Smooth muscle cell (in vitro differentiated cells): ENCODE data around the gene TEX29. TPM values are rescaled to one million over a fixed set of nuclear protein-coding genes. Genes with fewer than 3 reads are reported as not detected.

Source experiments
- DNase-seq: peaks from one replicate; lab custom pipeline; 2025; ENCODE audit not compliant: unreplicated experiment; lab: John Stamatoyannopoulos, UW
- H2AFZ ChIP-seq: fragments of 200-600 bp; sonication (generic); 2 replicates; pipeline ENCODE4 v1.6.0; 2016; ENCODE audit warnings: antibody characterized with exemption, low read depth, mild to moderate bottlenecking
- H3F3A ChIP-seq: fragments of 200-600 bp; sonication (generic); 2 replicates; pipeline ENCODE4 v1.6.0; 2017; ENCODE audit warnings: antibody characterized with exemption, low read depth
- H3K27ac ChIP-seq: fragments of 200-600 bp; sonication (generic); 2 replicates; pipeline ENCODE4 v1.5.1; 2016; ENCODE audit warnings: low read depth, mild to moderate bottlenecking
- H3K27me3 ChIP-seq: fragments of 200-600 bp; sonication (generic); 2 replicates; pipeline ENCODE4 v1.6.1; 2016; ENCODE audit warnings: low read depth, mild to moderate bottlenecking
- H3K36me3 ChIP-seq: fragments of 200-600 bp; sonication (generic); 2 replicates; pipeline ENCODE4 v1.5.1; 2016; ENCODE audit warnings: low read depth
- H3K4me1 ChIP-seq: fragments of 200-600 bp; sonication (generic); 2 replicates; pipeline ENCODE4 v1.5.1; 2016; ENCODE audit warnings: low read depth
- H3K4me2 ChIP-seq: fragments of 200-600 bp; sonication (generic); 2 replicates; pipeline ENCODE4 v1.6.0; 2016; ENCODE audit warnings: mild to moderate bottlenecking
- H3K4me3 ChIP-seq: fragments of 200-600 bp; sonication (generic); 2 replicates; pipeline ENCODE4 v1.5.1; 2016; ENCODE audit warnings: mild to moderate bottlenecking
- H3K79me2 ChIP-seq: fragments of 200-600 bp; sonication (generic); 2 replicates; pipeline ENCODE4 v1.6.0; 2016; ENCODE audit warnings: low read depth, mild to moderate bottlenecking
- H3K9ac ChIP-seq: fragments of 200-600 bp; sonication (generic); 2 replicates; pipeline ENCODE4 v1.6.0; 2016; ENCODE audit warnings: low read depth
- H3K9me3 ChIP-seq: fragments of 200-600 bp; sonication (generic); replicated peaks from 2 replicates; pipeline ENCODE4 v1.5.1; 2016; ENCODE audit warnings: low read depth
- H4K20me1 ChIP-seq: fragments of 200-600 bp; sonication (generic); 2 replicates; pipeline ENCODE4 v1.6.0; 2016; ENCODE audit warnings: low read depth
- WGBS: methylation state at CpG from one replicate; pipeline ENCODE4 v1.1.7; 2016; ENCODE audit warnings: low lambda C conversion rate; 5-methylcytosine and 5-hydroxymethylcytosine counted together
- polyA plus RNA-seq: library from polyadenylated mRNA; unstranded; fragments of >200 nt; fragmentation: Nextera tagmentation; extraction: Ambion mirVana; gene quantifications from 2 replicates; pipeline ENCODE4 v1.2.1, GENCODE V29; 2016
- total RNA-seq: library from RNA; depleted of rRNA; stranded (reverse); fragments of >200 nt; gene quantifications from 2 replicates; pipeline ENCODE4 v1.2.3, GENCODE V29; 2014
- TF ChIP-seq, protein P1 (sequence below): fragments of 200-600 bp; sonication (generic); IDR thresholded peaks from 2 replicates; pipeline ENCODE4 v1.5.1; 2017; ENCODE audit warnings: borderline replicate concordance, mild to moderate bottlenecking, antibody characterized with exemption; ENCODE audit not compliant: insufficient read depth, poor library complexity, severe bottlenecking

TEX29 gene
- total and polyA plus RNA-seq, 2 experiments from 2014 or later, result 1.0 to 4.4 TPM

DNA sequence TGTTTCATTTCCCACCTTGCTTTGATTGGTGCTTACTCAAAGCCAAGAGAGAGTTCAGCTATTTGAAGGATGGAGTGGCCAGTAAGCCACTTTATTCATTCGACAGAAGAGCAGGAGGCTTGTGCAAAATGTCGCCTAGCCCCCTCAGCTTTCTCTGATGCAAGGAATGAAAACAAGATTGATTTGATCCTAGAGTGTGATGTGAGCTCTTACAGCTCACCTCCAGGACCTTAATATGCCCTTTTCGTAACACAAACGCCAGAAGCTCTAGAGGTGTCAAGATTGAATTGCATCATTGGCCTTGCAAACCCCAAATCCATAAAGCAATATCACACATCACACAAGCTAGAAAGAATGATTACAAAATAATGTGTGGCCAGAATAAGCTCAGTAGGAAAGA, 36.4 kb downstream of the TEX29 start:
- H3K4me1 ChIP-seq, result no peaks in the 10 kb centered on the region
- H3K4me2 ChIP-seq, result no peak overlapping the region
- H3K27ac ChIP-seq, result no peak overlapping the region
- DNase-seq, result no peak
- no peaks in the 10 kb centered on the region for H3F3A ChIP-seq
- peaks cover 16% of the 10 kb centered on the region for H3K27me3 ChIP-seq
- H3K4me3 ChIP-seq, result no peak overlapping the region
- TF ChIP-seq, protein P1, sequence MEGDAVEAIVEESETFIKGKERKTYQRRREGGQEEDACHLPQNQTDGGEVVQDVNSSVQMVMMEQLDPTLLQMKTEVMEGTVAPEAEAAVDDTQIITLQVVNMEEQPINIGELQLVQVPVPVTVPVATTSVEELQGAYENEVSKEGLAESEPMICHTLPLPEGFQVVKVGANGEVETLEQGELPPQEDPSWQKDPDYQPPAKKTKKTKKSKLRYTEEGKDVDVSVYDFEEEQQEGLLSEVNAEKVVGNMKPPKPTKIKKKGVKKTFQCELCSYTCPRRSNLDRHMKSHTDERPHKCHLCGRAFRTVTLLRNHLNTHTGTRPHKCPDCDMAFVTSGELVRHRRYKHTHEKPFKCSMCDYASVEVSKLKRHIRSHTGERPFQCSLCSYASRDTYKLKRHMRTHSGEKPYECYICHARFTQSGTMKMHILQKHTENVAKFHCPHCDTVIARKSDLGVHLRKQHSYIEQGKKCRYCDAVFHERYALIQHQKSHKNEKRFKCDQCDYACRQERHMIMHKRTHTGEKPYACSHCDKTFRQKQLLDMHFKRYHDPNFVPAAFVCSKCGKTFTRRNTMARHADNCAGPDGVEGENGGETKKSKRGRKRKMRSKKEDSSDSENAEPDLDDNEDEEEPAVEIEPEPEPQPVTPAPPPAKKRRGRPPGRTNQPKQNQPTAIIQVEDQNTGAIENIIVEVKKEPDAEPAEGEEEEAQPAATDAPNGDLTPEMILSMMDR, result no peak
- H3K79me2 ChIP-seq, result no peaks in the 10 kb centered on the region
- H3K9me3 ChIP-seq, result no peaks in the 10 kb centered on the region
- H4K20me1 ChIP-seq, result no peaks in the 10 kb centered on the region
- WGBS, result 90% methylated on average over 4 of the region's 4 CpGs
- H2AFZ ChIP-seq, result no peak overlapping the region
- no peaks in the 10 kb centered on the region for H3K36me3 ChIP-seq
- no peak overlapping the region for H3K9ac ChIP-seq

DNA sequence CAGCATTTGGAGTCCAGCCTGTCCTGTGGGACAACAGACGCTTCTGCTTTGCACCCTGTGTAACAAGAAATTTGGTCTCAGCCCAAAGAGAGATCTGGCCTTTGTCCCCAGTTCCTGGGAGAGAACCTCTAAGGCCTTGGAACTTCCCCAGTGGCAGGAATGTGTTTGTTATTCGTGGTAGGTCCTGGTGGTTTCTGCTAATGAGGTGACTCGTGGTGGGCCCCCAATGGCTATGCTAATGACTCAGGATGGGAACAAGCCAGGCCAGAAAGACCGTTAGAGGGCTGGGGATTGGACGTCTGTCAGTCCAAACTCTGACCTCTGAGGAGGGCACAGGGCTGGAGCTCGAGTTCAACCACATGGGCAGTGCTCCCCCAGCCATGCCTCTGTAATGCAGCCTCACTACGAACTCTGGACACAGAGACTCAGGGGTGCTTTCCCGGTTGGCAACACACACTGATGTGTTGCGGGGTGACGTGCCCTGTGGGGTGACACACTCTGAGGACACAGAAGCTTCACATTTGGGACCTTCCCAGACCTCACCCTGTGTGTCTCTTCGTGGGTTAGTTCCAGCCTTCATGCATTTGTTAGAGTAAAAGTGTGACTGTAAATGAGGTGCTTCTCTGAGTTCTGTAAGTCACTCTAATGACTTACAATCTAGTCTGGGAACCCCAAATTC, 38.9 kb downstream of the TEX29 start:
- no peaks in the 10 kb centered on the region for H3K4me1 ChIP-seq
- H3F3A ChIP-seq, result no peaks in the 10 kb centered on the region
- TF ChIP-seq, protein P1, result peak; percentile 23
- no peaks in the 10 kb centered on the region for H3K36me3 ChIP-seq
- no peak overlapping the region for H3K4me2 ChIP-seq
- no peaks in the 10 kb centered on the region for H3K79me2 ChIP-seq
- DNase-seq, result no peak
- H4K20me1 ChIP-seq, result no peaks in the 10 kb centered on the region
- no peak overlapping the region for H3K27ac ChIP-seq
- H3K27me3 ChIP-seq, result peaks cover 33% of the 10 kb centered on the region
- 62% methylated on average over 11 of the region's 11 CpGs for WGBS
- no peaks in the 10 kb centered on the region for H3K9me3 ChIP-seq
- no peak overlapping the region for H3K9ac ChIP-seq
- H2AFZ ChIP-seq, result no peak overlapping the region
- no peak overlapping the region for H3K4me3 ChIP-seq

DNA sequence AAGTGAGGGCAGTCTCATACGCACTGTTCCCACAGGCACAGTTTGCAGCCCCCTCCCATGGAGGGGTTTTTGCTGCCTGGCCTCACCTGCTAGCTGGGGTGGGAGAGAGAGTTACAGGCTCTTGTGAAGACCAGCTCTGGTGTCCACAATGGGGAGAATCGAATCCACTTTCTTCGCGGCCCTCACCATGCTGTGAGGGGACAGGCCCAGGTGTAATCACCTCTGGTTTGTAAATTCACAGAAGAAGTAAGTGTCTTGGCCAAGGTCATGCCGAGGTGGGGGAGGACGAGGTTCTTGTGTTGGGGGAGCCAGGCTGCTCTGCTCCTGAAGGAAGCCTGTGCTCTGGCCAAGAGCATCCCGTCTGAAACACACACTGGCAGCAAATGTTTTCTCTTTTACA, 39.5 kb downstream of the TEX29 start:
- Histone ChIP-seq H3K9me3 (no peaks in the 10 kb centered on the region), H3K79me2 (no peaks in the 10 kb centered on the region), H3K4me1 (no peaks in the 10 kb centered on the region), H3K4me3 (no peak overlapping the region), H4K20me1 (no peaks in the 10 kb centered on the region), H3K4me2 (no peak overlapping the region), H3K27ac (no peak overlapping the region), H3F3A (no peaks in the 10 kb centered on the region), H3K27me3 (peaks cover 33% of the 10 kb centered on the region), H3K36me3 (no peaks in the 10 kb centered on the region), H2AFZ (no peak overlapping the region), H3K9ac (no peak overlapping the region)
- TF ChIP-seq, protein P1, result no peak
- DNase-seq, result no peak
- 87% methylated on average over 7 of the region's 7 CpGs for WGBS

DNA sequence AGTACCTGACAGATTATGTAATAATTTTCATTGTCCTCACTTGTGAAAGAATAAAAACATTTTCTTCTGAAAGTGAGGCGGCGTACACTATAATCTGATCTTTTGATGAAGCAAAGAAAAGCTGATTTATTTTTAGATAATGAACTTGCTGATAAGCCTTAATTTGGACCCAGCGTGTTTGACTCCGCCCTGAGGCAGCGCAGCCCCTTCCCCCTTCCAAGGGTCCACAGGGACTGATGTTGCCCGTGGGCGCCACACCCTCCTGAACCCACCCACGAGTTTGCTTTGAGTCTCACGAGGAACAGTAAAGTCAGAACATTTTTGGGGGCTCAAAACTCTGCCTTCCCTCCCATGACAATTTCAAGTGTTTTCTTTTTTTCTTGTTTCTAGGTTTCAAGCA, 40.0 kb downstream of the TEX29 start:
- no peaks in the 10 kb centered on the region for H3K9me3 ChIP-seq
- H3K4me1 ChIP-seq, result no peaks in the 10 kb centered on the region
- no peak overlapping the region for H2AFZ ChIP-seq
- TF ChIP-seq, protein P1, result no peak
- H3F3A ChIP-seq, result no peaks in the 10 kb centered on the region
- H3K27ac ChIP-seq, result no peak overlapping the region
- H3K4me2 ChIP-seq, result no peak overlapping the region
- WGBS, result 88% methylated on average over 9 of the region's 9 CpGs
- H4K20me1 ChIP-seq, result no peaks in the 10 kb centered on the region
- no peak overlapping the region for H3K4me3 ChIP-seq
- H3K79me2 ChIP-seq, result no peaks in the 10 kb centered on the region
- no peak for DNase-seq
- no peaks in the 10 kb centered on the region for H3K36me3 ChIP-seq
- H3K27me3 ChIP-seq, result peaks cover 30% of the 10 kb centered on the region
- no peak overlapping the region for H3K9ac ChIP-seq
